OCI-LY3 (cell line): ENCODE measurements around the gene ANKMY2.

Experiments
- H2AFZ ChIP-seq: fragments of 200-600, 300-600 bp; shearing (Covaris generic); 2 replicates; pipeline ENCODE4 v1.6.0; 2014; ENCODE audit warnings: antibody characterized with exemption, low read depth, low read length
- H3K27ac ChIP-seq: fragments of 200-600, 300-600 bp; sonication (generic); 2 replicates; pipeline ENCODE4 v1.5.1; 2014; ENCODE audit warnings: mild to moderate bottlenecking, low read length, moderate library complexity, mixed read lengths
- H3K27me3 ChIP-seq: fragments of 200-600, 300-600 bp; sonication (generic); 2 replicates; pipeline ENCODE4 v1.6.1; 2014; ENCODE audit warnings: low read depth, low read length, mixed read lengths
- H3K36me3 ChIP-seq: fragments of 200-600, 300-600 bp; sonication (generic); replicated peaks from 2 replicates; pipeline ENCODE3; 2014; ENCODE audit warnings: low read depth, low read length, mixed read lengths
- H3K4me1 ChIP-seq: fragments of 300-600, 200-600 bp; sonication (generic); 2 replicates; pipeline ENCODE4 v1.6.1; 2014; ENCODE audit warnings: low read length, mixed read lengths
- H3K4me2 ChIP-seq: fragments of 200-600, 300-600 bp; sonication (generic); 2 replicates; pipeline ENCODE4 v1.6.1; 2014; ENCODE audit warnings: low read length, mixed read lengths
- H3K4me3 ChIP-seq: fragments of 300-600, 200-600 bp; sonication (generic); 2 replicates; pipeline ENCODE4 v1.5.1; 2014; ENCODE audit warnings: antibody characterized with exemption, mild to moderate bottlenecking, low read length, moderate library complexity
- H3K79me2 ChIP-seq: fragments of 300-600, 200-600 bp; shearing (Covaris generic); 2 replicates; pipeline ENCODE4 v1.6.1; 2014; ENCODE audit warnings: mild to moderate bottlenecking, low read length, mixed read lengths
- H3K9ac ChIP-seq: fragments of 300-600, 200-600 bp; shearing (Covaris generic); 2 replicates; pipeline ENCODE4 v1.6.0; 2014; ENCODE audit warnings: mild to moderate bottlenecking, low read length, moderate library complexity
- H3K9me3 ChIP-seq: fragments of 200-600, 300-600 bp; shearing (Covaris generic); 2 replicates; pipeline ENCODE4 v1.6.1; 2014; ENCODE audit warnings: low read length, mixed read lengths; ENCODE audit not compliant: insufficient read depth
- H4K20me1 ChIP-seq: fragments of 200-600, 300-600 bp; sonication (generic); 2 replicates; pipeline ENCODE4 v1.6.1; 2016; ENCODE audit warnings: low read length, mixed read lengths; ENCODE audit not compliant: insufficient read depth
- EZH2phosphoT487 ChIP-seq: fragments of 200-600 bp; shearing (Covaris generic); IDR thresholded peaks from 2 replicates; pipeline ENCODE4 v1.6.1; 2018; ENCODE audit warnings: antibody characterized with exemption, mixed run types, low read depth
- TF ChIP-seq, protein P1 (sequence below): fragments of 200-600, 300-600 bp; sonication (generic); IDR thresholded peaks from 2 replicates; pipeline ENCODE4 v1.5.1; 2014; ENCODE audit warnings: antibody characterized with exemption, low read length, low read depth

ANKMY2 gene

DNA sequence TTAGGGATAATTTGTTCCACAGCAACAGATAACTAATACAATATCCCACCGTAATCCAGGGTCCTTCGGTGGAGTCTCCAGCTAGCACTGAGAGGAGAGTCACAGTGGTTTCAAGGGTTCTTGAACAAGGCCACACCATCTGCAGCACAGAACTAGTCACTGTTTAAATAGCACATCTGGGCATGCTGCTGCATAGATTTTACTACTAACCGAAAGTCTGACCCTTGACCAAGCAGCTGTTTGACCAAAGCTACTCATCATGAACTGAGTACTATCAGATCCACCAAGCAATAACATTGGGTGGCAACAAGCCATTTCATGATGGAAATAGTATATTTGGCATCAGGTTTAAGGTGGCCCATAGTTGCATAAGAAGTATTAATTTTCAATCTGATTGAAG, 53.2 kb downstream of the ANKMY2 start:
- no peaks in the 10 kb centered on the region for H3K9me3 ChIP-seq
- TF ChIP-seq, protein P1, sequence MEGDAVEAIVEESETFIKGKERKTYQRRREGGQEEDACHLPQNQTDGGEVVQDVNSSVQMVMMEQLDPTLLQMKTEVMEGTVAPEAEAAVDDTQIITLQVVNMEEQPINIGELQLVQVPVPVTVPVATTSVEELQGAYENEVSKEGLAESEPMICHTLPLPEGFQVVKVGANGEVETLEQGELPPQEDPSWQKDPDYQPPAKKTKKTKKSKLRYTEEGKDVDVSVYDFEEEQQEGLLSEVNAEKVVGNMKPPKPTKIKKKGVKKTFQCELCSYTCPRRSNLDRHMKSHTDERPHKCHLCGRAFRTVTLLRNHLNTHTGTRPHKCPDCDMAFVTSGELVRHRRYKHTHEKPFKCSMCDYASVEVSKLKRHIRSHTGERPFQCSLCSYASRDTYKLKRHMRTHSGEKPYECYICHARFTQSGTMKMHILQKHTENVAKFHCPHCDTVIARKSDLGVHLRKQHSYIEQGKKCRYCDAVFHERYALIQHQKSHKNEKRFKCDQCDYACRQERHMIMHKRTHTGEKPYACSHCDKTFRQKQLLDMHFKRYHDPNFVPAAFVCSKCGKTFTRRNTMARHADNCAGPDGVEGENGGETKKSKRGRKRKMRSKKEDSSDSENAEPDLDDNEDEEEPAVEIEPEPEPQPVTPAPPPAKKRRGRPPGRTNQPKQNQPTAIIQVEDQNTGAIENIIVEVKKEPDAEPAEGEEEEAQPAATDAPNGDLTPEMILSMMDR = no peak
- no peak for TF ChIP-seq EZH2phosphoT487
- no peaks in the 10 kb centered on the region for H3K79me2 ChIP-seq
- no peak overlapping the region for H3K27ac ChIP-seq
- no peak overlapping the region for H3K9ac ChIP-seq
- H3K4me3 ChIP-seq = no peak overlapping the region
- no peak overlapping the region for H3K4me2 ChIP-seq
- H3K27me3 ChIP-seq = no peaks in the 10 kb centered on the region
- no peaks in the 10 kb centered on the region for H4K20me1 ChIP-seq
- no peaks in the 10 kb centered on the region for H3K36me3 ChIP-seq
- no peak overlapping the region for H2AFZ ChIP-seq
- no peaks in the 10 kb centered on the region for H3K4me1 ChIP-seq

DNA sequence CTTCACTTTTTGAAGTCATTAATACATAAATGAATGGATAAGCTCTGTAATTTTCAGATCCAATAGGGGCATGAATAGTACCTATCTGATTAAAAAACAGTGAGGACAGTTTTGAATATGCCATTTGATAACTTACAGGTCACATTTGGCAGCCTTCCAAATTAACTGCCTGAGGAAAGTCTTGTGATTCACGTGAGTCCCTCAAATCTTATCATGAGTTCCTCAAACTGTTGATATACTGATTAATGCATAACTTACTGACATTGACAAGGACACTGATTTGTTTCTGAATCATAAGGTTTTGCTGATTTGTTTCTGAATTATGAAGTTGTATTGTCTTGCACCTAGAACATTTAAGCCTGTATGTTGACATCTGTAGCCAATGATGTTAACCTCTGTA, 55.1 kb downstream of the ANKMY2 start:
- H3K9ac ChIP-seq = no peak overlapping the region
- H3K79me2 ChIP-seq = no peaks in the 10 kb centered on the region
- TF ChIP-seq, protein P1 = no peak
- no peak for TF ChIP-seq EZH2phosphoT487
- no peak overlapping the region for H3K4me2 ChIP-seq
- H3K27ac ChIP-seq = no peak overlapping the region
- no peaks in the 10 kb centered on the region for H3K4me1 ChIP-seq
- H3K9me3 ChIP-seq = no peaks in the 10 kb centered on the region
- H3K36me3 ChIP-seq = no peaks in the 10 kb centered on the region
- no peaks in the 10 kb centered on the region for H4K20me1 ChIP-seq
- no peaks in the 10 kb centered on the region for H3K27me3 ChIP-seq
- no peak overlapping the region for H2AFZ ChIP-seq
- H3K4me3 ChIP-seq = no peak overlapping the region

DNA sequence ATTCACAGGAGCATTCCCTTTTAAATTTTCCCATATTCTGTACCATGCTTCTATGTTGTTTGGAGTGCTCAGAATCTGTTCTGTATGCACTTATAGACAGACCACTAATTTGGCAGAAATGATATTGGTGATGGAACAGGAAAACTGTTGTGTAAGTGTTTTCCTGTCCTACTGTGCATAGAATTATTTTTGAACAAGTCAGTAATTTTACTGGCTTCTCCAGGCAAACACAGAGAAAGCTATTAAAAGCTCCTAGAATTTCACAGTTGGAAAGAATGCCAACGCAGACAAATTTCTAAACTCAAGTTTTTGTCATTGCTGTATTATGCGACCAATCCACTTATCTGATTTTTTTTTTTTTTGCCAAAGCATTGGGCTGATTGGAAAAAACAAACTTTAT, 55.7 kb downstream of the ANKMY2 start:
- Histone ChIP-seq H3K4me3 (no peak overlapping the region), H3K9ac (no peak overlapping the region), H3K9me3 (no peaks in the 10 kb centered on the region), H3K79me2 (no peaks in the 10 kb centered on the region), H4K20me1 (no peaks in the 10 kb centered on the region), H2AFZ (no peak overlapping the region), H3K27me3 (no peaks in the 10 kb centered on the region), H3K27ac (no peak overlapping the region), H3K36me3 (no peaks in the 10 kb centered on the region), H3K4me2 (no peak overlapping the region), H3K4me1 (no peaks in the 10 kb centered on the region)
- TF ChIP-seq EZH2phosphoT487 = no peak
- TF ChIP-seq, protein P1 = no peak

DNA sequence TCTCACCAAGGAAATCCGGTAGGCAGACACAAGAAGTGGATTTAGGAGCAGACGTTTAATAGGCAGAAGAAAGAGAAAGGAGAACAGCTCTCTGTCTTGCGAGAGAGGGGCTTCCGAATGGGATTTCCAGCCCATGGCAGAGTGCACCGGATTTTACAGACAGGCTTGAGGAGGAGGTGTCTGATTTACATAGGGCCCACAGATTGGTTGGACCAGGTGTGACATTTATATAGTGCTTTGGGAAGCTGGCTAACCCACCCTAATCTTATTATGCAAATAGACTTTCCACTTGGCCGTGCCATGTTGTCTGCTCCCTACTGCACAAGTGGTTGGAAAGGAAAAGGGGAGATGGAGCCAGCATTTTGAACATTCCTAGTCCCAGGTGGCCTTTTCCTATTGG, 57.8 kb downstream of the ANKMY2 start:
- Histone ChIP-seq H3K9me3 (no peaks in the 10 kb centered on the region), H3K9ac (no peak overlapping the region; the same call in 1 of the 2 replicates), H3K79me2 (no peaks in the 10 kb centered on the region), H2AFZ (no peak overlapping the region), H3K27me3 (no peaks in the 10 kb centered on the region), H3K4me3 (peak overlapping the region; percentile 60), H3K27ac (no peak overlapping the region), H3K4me1 (peaks cover 4% of the 10 kb centered on the region; the same call in 1 of the 2 replicates), H3K4me2 (peak overlapping the region; percentile 61), H3K36me3 (no peaks in the 10 kb centered on the region), H4K20me1 (no peaks in the 10 kb centered on the region)
- TF ChIP-seq EZH2phosphoT487 = no peak
- TF ChIP-seq, protein P1 = no peak
